ENCODE measurements around the gene PCIF1.

DNA sequence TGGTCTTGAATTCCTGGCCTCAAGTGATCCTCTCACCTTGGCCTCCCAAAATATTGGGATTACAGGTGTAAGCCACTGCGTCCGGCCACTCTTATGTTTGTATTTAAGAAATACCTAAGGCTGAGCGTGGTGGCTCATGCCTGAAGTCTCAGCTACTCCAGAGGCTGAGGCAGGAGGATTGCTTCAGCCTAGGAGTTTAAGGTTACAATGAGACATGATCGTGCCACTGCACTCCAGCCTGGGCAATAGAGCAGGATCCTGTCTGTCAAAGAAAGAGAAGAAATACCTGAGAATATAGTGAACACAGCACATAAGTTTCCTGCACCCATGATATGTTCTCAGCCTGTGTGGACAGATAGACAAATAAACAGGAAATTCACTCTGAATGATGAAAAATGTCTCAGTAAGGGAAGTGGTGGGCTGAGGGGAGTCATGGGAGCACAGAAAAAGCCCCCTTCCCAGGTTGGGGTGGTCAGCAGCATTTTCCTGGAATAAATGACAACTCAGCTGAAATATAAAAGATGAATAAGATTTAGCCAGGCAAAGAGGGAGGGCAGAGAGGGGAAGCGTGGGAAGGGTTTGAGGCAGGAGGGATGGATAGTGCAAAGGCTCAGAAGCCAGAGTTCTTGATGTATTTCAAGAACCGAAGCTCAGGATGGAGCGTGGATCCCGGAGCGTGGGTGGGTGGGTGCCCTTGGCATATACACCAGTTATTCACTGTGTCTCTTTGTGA lies 60.4 kb downstream of the PCIF1 start:
- TF ChIP-seq, protein P1, sequence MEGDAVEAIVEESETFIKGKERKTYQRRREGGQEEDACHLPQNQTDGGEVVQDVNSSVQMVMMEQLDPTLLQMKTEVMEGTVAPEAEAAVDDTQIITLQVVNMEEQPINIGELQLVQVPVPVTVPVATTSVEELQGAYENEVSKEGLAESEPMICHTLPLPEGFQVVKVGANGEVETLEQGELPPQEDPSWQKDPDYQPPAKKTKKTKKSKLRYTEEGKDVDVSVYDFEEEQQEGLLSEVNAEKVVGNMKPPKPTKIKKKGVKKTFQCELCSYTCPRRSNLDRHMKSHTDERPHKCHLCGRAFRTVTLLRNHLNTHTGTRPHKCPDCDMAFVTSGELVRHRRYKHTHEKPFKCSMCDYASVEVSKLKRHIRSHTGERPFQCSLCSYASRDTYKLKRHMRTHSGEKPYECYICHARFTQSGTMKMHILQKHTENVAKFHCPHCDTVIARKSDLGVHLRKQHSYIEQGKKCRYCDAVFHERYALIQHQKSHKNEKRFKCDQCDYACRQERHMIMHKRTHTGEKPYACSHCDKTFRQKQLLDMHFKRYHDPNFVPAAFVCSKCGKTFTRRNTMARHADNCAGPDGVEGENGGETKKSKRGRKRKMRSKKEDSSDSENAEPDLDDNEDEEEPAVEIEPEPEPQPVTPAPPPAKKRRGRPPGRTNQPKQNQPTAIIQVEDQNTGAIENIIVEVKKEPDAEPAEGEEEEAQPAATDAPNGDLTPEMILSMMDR (tag by site-specific recombination; IDR thresholded peaks at IDR 0.05) = no peak
- TF ChIP-seq YY1 (tag by site-specific recombination; IDR thresholded peaks at IDR 0.05) = no peak
- no peak for TF ChIP-seq ZBTB8A (tag by site-specific recombination; IDR thresholded peaks at IDR 0.05)
- TF ChIP-seq GLIS1 (tag by site-specific recombination; IDR thresholded peaks at IDR 0.05) = no peak
- TF ChIP-seq, protein P2, sequence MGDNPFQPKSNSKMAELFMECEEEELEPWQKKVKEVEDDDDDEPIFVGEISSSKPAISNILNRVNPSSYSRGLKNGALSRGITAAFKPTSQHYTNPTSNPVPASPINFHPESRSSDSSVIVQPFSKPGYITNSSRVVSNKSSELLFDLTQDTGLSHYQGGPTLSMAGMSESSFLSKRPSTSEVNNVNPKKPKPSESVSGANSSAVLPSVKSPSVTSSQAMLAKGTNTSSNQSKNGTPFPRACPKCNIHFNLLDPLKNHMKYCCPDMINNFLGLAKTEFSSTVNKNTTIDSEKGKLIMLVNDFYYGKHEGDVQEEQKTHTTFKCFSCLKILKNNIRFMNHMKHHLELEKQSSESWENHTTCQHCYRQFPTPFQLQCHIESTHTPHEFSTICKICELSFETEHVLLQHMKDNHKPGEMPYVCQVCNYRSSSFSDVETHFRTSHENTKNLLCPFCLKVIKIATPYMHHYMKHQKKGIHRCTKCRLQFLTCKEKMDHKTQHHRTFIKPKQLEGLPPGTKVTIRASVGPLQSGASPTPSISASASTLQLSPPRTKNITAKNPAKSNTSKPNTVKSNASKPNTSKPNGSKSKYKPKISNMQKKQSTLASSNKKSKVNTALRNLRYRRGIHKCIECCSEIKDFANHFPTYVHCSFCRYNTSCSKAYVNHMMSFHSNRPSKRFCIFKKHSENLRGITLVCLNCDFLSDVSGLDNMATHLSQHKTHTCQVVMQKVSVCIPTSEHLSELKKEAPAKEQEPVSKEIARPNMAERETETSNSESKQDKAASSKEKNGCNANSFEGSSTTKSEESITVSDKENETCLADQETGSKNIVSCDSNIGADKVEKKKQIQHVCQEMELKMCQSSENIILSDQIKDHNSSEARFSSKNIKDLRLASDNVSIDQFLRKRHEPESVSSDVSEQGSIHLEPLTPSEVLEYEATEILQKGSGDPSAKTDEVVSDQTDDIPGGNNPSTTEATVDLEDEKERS (tag by site-specific recombination; IDR thresholded peaks at IDR 0.05) = no peak
- TF ChIP-seq ZNF830 (tag by site-specific recombination; IDR thresholded peaks at IDR 0.05; ENCODE audit: low read depth) = no peak
- TF ChIP-seq KLF7 (tag by site-specific recombination; IDR thresholded peaks at IDR 0.05; ENCODE audit: borderline replicate concordance) = no peak
- TF ChIP-seq, protein P3, sequence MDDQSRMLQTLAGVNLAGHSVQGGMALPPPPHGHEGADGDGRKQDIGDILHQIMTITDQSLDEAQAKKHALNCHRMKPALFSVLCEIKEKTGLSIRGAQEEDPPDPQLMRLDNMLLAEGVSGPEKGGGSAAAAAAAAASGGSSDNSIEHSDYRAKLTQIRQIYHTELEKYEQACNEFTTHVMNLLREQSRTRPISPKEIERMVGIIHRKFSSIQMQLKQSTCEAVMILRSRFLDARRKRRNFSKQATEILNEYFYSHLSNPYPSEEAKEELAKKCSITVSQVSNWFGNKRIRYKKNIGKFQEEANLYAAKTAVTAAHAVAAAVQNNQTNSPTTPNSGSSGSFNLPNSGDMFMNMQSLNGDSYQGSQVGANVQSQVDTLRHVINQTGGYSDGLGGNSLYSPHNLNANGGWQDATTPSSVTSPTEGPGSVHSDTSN (CRISPR knock-in tag; IDR thresholded peaks at IDR 0.05) = no peak
- no peak for TF ChIP-seq ZNF521 (tag by site-specific recombination; IDR thresholded peaks at IDR 0.05)

Data from HEK293 (cell line).